HG03571 (cell line): ENCODE measurements around the gene RANBP6.
"Not testable (repeated sequence)": the region's sequence is repeated elsewhere in the genome, so short reads cannot be mapped to it uniquely, and the experiment has no call there.

Source experiments
- ATAC-seq: cut with Tn5 transposase; IDR thresholded peaks from one replicate; pipeline ENCODE4 v1.9.1; 2021; ENCODE audit not compliant: unreplicated experiment

Gene RANBP6

DNA sequence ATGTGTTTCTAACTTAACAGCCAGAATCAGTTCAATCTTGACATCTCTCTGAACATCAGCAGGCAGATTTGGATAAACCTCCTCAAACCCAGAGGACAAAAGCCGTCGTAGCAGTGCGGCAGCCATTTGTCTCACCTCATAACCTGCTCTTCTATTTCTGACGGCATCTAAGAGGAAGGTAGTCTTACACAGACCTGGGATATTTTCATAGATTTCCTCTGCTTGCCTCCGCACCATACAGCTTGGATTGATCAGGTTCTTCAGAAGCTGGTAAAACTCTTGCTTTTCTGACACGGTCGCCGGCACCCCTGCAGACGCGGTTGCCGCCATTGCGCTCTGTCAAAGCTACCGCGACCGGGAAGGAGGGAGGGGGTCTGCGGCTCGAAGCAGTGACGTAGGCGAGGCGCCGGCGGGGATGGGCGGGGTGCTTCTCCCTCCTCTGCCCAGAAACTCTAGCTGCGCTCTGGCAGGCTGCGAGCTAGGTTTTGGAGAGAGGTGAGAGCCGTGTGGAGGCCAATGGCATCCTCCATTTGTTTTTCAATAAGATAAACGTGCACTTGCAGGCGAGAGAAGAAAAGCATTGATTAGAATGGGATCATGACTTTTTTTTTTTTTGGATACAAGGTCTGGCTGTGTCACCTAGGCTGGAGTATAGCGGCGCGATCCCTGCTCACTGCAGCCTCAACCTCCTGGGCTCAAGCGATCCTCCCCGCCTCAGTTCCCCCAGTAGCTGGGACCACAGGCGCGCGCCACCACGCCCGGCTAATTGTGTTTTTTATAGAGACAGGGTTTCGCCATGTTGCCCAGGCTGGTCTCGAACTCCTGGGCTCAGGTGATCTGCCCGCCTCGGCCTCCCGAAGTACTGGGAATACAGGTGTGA is at the start of gene RANBP6:
Gene RANBP6, minus strand, starts transcription at position 347 of the 880 bp plus-strand sequence. Its CDS starts 17 bp downstream, at position 330.
- ATAC-seq = peak; percentile 98

DNA sequence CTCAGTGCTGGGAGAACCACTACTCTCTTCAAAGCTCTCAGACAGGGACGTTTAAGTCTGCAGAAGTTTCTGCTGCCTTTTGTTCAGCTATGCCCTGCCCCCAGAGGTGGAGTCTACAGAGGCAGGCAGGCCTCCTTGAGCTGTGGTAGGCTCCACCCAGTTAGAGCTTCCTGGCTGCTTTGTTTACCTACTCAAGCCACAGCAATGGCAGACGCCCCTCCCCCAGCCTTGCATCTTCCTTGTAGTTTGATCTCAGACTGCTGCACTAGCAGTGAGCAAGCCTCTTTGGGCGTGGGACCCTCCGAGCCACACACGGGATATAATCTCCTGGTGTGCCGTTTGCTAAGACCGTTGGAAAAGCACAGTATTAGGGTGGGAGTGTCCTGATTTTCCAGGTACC is 47.7 kb upstream of the RANBP6 start:
- not testable (repeated sequence) for ATAC-seq

- no peak for ATAC-seq
Observed at GRCh38 chr9:6055666-6056065, 40.2 kb upstream of the RANBP6 start.

- ATAC-seq = no peak
Observed at GRCh38 chr9:6055216-6055615, 39.8 kb upstream of the RANBP6 start.

DNA sequence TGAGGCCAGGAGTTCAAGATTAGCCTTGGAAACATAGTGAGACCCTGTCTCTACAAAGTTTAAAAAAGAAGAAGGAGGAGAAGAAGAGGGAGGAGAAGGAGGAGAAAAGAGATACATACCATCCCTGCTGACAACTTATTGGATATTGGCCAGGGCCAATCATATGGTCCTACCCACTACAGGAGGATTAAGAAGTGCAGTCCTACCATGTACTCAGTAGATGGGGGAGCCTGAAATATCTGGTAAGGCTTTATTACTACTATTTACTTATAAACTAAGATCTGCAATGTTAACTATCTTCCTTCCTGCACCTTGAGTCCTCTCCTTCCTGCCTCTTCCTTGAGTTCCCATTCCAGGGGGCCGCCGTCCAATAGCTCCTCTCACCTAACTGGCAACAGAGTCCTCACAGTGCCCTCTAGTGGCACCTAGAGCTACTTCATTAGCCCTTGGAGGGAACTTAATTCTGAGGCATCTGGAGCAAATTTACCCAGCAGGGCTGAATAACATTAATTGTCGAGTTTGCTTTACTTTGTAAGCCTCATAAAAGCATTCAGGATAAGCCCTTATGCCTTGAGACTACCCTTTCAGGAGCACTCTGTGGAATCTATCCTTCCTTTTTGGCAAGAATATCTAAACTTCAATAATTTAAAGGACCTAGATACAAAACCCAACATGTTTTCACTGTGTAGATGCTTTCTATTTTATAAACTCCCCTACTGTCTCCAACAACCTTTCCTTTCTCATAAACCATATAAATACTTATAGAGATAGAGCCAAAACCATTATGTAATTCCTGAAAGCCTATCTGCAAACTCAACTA is 39.1 kb upstream of the RANBP6 start:
- ATAC-seq = no peak

DNA sequence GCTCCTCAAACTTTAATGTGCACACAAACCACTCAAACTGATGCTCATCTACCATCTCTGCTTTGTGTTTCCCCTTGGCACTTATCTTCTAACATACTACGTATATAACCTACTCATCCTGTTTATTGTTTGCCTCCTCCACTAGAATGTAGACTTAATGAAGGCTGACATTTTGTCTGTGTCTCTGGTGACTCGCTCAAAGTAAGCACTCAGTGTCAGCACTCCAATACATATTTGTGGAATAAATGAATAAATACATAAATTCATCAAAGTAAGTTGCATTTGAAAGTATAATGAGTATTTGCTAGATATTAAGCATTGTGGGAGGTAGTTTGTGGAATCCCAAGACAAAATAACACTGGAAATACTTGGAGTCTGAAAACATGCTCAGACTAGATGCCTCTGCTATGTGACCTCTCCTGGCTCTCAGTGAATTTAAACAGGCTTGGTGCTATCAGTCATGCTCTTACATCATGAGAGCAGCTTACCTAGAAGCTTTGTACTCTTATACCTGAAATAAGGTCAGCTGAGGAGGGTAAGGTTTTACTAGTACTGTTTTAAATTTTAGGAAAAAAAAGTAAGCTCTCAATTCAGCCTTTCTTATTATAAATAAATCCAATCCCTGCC is 37.0 kb upstream of the RANBP6 start:
- ATAC-seq = no peak

DNA sequence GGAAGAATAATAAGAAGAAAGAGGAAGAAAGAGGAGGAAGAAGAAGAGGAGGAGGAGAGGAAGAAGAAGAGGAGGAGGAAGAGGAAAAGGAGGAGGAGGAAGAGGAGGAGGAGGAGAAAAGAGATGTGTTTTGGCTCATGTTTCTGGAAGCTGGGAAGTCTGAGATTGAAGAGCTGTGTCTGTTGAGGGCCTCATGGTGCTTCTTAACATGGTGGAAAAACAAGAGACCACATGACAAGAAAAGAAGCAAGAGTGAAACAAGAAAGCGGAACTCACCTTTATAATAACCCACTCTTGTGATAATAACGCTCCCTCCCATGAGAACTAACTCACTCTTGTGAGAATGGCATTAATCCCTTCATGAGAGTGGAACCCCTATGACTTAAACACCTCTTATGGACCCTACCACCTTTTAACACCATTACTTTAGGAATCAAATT is 36.1 kb upstream of the RANBP6 start:
- ATAC-seq = peak; percentile 48

GRCh38 chr9:6049798-6050197 is 34.4 kb upstream of the RANBP6 start:
- no peak for ATAC-seq

- no peak for ATAC-seq
Observed at GRCh38 chr9:6048039-6048438, 32.6 kb upstream of the RANBP6 start.

DNA sequence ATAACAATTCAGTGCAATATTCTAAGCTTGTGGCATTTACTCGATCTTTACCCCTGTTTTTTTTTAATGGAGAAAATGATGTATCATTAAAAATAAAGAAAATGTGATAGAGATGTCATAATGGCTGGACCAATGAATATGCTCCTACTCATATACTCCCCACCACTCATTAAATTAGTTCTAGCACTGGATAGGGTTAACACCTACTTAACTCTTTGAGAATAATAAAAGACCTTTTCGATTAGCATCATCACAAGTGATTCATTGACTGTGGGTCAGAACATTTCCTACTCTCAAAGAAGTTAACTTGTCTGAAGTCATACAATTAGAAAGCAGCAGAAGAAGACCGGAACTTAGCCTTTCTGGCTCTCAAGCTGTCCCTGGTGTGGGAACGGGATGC is 31.6 kb upstream of the RANBP6 start:
- ATAC-seq = no peak

GRCh38 chr9:6045364-6045763 is 29.9 kb upstream of the RANBP6 start:
- no peak for ATAC-seq

DNA sequence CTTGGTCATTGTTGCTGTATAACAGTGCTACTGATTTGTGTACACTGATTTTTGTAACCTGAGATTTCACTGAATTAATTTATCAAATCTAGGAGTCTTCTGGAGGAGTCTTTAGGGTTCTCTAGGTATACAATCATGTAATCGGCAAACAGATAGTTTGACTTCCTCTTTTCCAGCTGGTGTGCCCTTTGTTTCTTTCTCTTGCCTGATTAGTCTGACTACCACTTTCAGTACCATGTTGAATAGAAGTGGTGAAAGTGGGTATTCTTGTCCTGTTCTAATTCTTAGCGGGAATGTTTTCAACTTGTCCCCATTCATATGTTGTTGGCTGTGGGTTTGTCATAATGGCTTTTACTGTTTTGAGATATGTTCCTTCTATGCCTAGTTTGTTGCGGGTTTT is 24.7 kb upstream of the RANBP6 start:
- ATAC-seq = no peak

- no peak for ATAC-seq
Observed at GRCh38 chr9:6036391-6036790, 21.0 kb upstream of the RANBP6 start.

DNA sequence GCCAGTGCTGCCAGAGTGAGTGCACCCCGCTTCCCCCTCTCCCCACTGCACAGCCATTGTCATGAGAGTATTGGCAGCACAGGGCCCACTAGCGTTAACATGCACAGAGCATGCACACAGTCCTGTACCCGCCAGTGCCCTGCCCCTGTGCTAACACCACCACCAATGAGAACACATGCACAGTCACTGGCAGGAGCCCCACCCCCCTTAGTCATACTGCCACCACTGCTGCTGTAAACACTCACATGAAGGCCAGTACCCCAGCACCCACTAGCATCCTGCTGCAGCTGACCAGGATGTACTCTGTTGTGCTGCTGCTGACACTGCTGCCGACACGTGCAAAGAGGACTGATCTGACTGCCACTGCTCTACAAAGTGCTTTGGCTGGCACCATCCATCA is 19.5 kb upstream of the RANBP6 start:
- no peak for ATAC-seq

DNA sequence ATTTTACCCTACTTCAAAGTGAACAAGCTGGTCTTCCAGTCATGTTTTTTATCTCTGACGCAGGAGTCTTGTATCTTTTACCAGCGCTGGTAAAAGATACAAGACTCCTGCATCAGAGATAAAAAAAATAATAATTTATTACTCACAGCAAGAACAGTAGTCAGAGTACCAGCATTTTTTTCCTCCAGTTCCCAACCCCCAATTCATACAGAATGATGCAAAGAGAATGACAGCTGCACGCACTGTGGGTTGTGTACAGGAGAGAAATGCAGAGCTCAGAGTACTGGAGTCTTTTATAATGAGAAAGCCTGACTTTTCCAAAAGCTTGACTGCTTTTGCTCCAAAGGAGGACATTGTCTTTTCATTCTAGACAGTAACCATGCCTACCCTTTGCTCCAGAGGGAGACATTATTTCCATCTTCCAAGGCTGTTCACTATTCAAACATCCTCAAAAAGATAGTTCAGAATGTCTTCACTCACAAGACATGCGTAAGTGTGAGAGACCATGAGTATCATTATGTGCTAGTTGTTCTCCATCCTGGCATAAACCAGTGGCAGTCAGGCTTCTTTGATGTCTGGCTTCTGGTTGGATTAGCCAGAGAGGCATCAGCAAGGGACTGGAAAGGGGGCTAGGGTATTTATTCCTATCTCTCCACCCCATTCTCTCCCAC is 14.3 kb upstream of the RANBP6 start:
- ATAC-seq = no peak

DNA sequence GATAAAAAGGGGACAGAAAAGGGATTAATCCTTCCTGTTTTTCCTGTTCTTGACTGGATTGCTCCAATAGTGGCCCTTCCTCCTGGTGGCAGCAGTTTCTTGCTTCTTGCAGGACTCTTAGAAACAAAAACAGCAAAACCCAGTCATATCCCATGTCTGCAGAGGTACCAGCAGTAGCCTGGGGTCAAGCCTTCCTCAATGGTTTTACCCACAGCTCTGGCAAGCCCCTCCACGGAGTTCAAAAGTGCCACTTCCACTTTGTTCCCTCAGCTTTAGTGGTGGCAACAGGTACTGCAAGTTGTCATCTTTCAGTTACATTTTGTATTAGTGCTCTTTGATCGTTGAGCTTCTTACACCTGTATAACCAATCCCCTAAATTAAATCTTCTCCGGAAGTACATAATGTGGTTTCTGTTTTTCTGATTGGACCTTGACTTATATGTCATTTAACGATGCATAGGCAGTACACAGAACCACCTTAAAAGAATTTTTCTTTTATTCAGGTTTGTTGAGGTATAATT is 8.7 kb upstream of the RANBP6 start:
- peak; percentile 69 for ATAC-seq

DNA sequence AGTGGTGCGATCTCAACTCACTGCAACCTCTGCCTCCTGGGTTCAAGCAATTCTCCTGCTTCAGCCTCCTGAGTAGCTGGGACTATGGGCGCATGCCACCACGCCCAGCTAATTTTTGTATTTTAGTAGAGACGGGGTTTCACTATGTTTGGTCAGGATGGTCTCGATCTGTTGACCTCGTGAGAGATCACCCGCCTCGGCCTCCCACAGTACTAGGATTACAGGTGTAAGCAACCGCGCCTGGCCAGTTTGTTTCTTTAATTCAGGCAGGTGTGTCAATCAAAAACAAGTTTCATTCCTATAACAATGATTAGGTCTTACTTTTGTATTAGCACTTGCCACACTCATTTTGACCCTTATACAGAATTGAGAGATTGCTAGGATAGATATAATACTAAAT is 1.6 kb upstream of the RANBP6 start:
- ATAC-seq = not testable (repeated sequence)

DNA sequence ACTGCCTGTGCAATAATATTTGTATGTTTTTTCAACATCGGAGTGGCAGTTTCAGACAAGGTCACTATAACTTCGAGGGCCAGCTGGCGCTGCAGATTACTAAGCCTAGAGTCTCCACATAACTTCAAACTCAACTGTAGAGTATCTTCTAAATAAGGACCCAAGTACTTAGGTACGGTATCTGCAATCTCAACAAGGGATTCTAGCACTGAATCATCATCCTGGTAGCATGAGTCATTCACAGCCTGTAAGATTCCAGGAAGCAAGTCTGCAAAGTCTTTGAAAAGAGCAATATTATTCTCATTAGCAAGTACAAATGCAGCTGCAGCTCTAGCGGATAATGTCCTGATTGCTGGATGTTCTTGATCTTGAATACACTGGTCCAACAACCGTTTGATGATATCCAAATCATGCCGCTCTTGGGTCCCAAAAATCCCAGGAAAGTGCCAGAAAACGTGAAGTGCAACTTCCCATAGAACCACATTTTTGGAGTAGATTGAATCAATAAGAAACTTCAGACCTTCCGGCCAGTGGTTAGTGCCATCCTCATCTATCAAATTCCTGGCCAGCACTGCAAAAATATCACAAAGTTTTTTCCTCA is 654 bp downstream of the RANBP6 start:
- ATAC-seq = no peak

GRCh38 chr9:6008169-6008979 is 7.0 kb downstream of the RANBP6 start:
- peak; percentile 51 for ATAC-seq
